HG03064 (cell line): ENCODE measurements around the gene CCDC63.

ENCODE experiments used
- ATAC-seq: cut with Tn5 transposase; IDR thresholded peaks from one replicate; pipeline ENCODE4 v1.9.1; 2021; ENCODE audit warnings: low read depth; ENCODE audit not compliant: unreplicated experiment

Gene CCDC63

DNA sequence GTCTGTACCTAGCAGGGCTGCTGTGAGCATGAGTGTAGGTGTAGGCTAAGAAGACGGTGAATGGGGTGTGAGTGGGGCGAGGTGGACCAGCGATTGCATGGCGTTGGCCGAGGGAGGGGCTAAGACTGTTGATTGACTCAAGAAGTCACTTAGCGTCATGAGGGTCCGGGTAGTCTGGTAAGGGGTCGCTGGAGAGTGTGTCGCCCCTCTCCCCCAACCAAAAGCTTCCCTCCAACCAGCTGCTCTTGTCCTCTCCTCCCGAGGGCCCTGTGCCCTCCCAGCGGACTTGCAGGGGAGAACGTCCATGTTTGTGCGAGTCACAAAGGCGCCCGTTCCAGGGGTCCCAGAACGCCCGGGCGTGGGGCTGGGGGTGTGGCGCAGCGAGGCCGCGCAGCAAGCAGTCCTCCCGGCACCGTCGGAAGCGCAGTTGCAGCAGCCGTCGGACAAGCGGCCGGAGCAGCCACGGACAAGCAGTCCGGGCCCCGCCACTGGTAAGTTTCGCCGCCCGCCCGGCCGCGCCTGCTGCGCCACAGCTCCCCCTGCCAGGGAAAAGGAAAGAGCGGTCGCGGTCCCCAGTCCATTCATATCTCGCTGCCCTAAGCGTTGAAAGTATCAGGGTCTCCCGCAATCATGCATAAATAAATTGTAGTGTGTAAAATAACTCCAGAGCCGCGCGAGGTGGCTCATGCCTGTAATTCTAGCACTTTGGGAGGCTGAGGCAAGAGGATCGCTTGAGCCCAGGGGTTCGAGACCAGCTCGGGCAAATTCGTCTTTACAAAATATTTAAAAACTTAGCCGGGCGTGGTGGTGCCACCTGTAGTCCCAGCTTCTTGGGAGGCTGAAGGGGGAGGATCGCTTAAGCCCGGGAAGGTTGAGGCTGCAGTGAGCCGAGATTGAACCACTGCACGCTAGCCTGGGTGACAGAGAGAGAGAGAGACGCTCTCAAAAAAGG lies at the start of gene CCDC63:
CCDC63 (plus strand) TSS at position 373 of the 952 bp plus-strand sequence. CDS start 5,968 bp downstream, outside the sequence.
- no peak for ATAC-seq

DNA sequence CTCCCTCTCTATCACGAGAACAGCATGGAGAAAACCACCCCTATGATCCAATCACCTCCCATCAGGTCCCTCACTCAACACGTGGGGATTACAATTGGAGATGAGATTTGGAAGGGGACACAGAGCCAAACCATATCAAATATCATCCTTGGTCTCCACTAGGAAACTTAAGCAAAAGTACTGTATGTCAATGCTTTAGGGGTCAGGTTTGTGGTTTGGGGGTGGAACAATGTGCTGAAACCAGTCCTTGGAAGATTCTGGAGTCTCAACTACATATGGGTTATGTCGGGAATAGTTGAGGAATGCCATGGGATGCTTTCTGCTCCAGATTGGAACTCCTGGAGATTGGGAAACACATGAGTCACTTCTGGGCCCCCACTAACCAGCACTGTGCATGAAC lies 48.3 kb upstream of the CCDC63 start:
- no peak for ATAC-seq

DNA sequence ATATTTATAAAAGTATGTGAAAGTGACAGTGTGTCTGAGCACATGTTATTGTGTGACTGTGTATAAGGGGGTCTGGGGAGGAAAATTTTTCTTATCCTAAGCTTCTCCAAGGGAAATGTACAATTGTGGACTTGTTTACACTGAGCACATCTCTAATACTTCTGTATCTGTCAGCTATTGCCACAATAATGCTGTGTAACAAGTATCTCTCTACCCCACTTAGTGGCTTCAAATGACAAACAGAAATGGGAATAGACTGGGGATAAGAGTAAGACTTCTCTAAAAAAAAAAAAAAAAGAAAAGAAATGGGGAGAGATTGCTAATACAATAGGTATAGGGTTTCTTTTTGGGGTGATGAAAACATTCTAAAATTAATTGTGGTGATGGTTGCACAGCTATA lies 44.3 kb upstream of the CCDC63 start:
- ATAC-seq = no peak

- no peak for ATAC-seq
Observed at GRCh38 chr12:110804406-110804805, 42.4 kb upstream of the CCDC63 start.

DNA sequence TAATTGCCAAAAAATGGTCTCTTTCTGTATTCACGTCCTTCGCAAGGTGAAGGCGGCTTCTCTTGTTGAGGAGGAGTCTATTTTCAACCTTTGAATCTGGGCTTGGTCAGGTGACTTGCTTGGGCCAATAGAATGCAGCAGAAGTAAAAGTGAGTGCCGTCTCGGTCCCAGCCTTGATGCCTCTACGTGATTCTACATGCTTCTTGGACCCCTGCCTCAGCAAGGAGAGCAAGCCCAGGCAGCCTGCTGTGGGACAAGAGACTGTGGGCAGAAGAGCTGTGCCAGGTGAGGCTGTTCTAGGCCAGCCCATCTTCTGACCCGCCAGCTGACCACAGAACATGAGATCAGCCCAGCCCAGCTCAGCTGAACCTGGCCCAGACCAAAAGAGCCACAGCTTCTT lies 39.1 kb upstream of the CCDC63 start:
- no peak for ATAC-seq

GRCh38 chr12:110809149-110809548 lies 37.6 kb upstream of the CCDC63 start:
- ATAC-seq = no peak

- ATAC-seq = no peak
Observed at GRCh38 chr12:110811972-110812371, 34.8 kb upstream of the CCDC63 start.

GRCh38 chr12:110813285-110813684 lies 33.5 kb upstream of the CCDC63 start:
- ATAC-seq = no peak

- ATAC-seq = no peak
Observed at GRCh38 chr12:110813756-110814155, 33.0 kb upstream of the CCDC63 start.

DNA sequence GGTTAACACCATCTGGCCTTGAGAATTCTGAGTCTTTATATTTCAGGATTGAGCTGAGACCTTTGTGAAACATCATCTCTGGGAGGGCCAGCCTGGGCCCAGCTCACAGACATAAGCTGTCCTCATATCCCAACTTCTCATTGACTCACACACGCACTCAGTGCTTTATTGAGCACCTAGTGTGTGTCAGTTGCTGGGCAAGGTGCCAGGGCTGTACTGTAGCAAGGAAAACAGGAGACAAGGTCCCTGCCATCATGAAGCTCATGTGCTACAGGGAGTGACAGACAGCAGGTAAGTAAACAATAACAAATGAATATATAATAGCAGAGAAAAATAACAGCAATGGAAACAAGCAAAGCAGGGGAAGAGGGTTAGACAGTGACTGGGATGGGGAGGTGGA lies 30.5 kb upstream of the CCDC63 start:
- no peak for ATAC-seq

DNA sequence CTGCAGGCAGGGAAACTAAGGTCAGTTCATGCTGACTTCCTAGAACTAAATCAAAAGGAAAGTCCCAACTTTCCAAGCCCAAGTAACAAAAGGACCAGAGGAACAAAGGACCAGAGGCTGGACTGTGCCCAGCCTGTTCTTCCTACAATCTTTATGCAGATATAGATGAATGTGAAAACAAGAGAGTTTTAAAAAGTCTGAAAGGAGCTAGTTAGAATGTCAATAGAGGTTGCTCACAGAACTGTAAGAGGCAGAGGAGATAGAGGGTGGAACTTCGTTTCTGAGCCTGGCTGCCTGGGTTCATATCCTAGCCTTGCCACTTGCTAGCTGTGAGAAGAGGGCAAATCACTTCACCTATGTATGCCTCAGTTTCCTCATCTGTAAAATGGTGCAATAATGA lies 30.0 kb upstream of the CCDC63 start:
- no peak for ATAC-seq

DNA sequence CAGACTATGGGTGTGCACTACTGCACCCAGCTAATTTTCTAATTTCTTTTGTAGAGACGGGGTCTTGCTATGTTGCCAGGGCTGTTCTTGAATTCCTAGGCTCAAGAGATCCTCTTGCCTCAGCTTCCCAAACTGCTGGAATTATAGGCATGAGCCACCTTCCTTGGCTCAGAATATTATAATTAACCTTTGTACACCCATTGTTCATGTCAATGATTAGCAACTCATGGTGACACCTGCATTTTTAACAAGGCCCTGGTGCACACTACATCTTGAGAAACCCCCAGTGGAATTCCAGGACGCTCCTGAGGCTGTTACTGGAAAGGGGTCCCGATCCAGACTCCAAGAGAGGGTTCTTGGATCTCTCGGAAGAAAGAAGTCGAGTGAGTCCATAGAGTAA lies 28.3 kb upstream of the CCDC63 start:
- ATAC-seq = no peak

DNA sequence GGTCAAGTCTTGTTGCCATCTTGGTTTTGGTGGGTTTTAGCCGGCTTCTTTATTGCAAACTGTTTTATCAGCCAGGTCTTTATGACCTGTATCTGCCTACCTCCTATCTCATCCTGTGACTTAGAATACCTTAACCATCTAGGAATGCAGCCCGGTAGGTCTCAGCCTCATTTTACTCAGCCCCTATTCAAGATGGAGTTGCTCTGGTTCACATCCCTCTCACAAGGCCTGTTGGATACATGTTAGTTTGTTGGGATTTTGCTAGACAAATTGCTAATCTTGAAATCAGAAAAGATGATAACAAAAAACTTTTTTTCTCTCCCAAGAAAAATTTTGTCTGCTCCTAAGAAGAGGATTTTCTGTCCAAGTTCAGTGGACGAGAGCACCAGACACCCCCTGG lies 27.6 kb upstream of the CCDC63 start:
- ATAC-seq = no peak

DNA sequence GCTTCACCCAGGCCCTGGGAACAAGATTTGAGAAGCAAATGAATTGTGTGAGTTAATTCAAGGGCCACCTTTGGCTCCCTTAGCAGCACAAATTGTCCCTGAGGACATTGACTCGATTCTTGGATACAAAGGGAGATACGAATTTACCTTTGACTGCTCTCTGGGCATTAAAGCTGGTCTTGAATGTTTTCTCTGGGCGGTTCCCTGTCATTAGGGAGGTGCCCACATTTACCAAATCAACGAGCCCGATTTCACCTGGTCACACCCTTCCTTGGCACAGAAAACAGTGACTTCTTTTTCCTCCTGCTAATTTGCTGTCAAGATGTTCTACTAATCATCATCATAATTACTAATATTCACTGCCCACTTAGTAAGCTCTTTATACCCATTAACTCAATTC lies 27.1 kb upstream of the CCDC63 start:
- no peak for ATAC-seq

DNA sequence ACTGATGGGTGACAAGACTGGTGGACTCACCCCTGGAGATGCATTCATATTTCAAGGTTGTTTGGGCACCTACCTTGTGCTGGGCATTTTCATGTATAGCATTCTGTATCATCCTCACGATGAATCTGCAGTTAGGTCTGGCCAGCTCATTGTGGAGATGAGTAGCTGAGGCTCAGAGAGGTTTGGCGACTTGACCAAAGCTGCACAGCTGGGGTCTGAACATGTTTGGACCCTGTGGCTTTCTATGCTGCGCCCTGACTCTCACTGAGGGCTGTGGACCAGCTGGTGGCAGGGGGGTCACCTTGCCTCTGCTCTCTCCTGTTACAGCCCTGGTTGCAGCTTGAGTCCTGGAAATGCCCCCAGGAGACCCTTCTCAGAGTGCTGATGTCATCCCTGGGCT lies 24.9 kb upstream of the CCDC63 start:
- no peak for ATAC-seq

- no peak for ATAC-seq
Observed at GRCh38 chr12:110822821-110823415, 23.9 kb upstream of the CCDC63 start.

DNA sequence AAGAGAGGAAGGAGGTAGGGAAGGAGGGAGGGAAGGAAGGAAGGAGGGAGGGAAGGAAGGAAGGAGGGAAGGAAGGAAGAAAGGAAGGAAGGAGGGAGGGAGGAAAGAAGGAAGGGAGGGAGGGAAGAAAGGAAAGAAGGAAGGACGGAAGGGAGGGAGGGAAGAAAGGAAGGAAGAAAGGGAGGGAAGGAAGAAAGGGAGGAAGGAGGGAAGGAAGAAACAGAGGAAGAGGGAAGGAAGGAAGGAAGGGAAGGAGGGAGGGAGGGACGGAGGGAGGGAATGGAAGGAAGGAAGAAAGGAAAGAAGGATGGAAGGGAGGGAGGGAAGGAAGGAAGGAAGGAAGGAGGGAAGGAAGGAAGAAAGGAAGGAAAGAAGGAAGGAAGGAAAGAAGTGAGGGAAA lies 22.4 kb upstream of the CCDC63 start:
- no peak for ATAC-seq

GRCh38 chr12:110825530-110825929 lies 21.3 kb upstream of the CCDC63 start:
- no peak for ATAC-seq

DNA sequence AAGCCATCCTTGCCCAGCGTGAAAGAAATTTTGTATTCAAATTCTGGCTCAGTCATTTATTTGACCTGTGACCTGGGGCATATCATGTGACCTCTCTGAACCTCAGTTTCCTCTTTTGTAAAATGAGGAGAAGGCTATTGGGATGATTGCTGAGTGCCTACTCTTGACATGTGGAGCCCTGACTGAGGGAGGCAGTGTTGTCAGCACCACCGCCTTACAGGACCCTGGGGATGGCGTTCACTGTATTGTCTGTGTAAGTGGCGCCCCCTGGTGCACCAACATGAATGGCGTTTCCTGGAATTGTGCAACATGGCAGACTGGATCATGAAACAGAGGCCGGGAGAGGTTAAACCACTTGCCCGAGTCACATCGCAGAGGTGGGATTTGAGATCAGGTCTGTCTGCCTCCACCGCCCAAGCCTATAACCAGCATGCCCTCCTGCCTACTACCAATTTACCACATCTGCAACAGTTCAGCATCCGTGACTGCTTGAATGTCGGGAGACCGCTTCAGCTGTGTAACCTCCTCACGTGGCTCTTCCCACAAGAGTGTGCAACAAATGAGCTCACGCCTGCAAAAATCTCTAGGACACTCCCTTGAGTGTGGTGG lies 20.1 kb upstream of the CCDC63 start:
- ATAC-seq = no peak

DNA sequence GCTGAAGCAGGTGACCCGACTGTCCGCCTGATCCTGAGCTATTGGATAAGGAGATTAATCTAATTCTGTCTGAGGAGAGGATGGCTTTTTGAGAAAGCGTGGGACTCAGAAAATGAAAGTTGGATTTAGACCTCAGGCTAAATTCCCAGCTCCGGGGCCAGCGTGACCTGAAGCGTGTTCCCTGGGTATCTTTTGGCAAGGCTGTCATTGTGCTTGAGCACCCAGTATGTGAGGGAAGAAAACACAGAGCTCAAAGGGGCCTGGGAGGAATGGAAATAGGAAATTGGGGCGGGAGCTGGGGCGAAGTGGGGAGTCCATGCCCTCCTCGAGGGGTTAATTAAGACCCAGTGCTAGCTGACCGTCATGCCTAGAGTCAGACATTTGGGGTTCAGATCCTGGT lies 17.5 kb upstream of the CCDC63 start:
- no peak for ATAC-seq

DNA sequence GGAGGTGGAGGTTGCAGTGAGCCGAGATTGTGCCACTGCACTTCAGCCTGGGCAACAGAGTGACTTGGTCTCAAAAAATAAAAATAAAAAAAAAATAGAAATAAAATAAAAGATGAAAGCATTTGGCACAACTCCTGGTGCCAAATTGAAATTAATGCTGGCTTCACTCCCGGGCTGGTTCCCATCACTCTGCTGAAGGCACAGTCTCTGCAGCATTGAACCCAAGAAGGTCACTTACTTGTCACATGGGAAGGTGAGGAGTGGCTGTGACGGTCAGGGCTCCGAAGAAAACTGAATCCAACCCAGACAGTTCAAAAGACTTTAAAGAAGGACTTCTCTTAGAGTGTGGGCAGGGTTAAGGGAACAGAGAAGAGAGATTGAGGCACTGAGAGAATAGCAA lies 10.5 kb upstream of the CCDC63 start:
- ATAC-seq = no peak

DNA sequence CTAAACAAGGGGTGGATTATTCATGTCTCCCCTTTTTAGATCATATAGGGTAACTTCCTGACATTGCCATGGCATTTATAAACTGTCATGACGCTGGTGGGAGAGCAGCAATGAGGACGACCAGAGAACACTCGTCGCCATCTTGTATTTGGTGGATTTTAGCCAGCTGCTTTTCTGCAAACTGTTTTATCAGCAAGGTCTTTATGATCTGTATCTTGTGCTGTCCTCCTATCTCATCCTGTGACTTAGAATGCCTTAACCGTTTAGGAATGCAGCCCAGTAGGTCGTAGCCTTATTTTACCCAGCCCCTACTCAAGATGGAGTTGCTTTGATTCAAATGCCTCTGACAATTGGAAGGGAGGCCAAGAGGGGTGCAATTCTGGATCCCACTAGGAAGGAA lies 5.8 kb upstream of the CCDC63 start:
- no peak for ATAC-seq
